Heart left ventricle (tissue), 13 donors: ENCODE results near the gene KCNJ16.

ENCODE experiments used
- POLR2A ChIP-seq, 2 donors: fragments of 450-650 bp; IDR thresholded peaks; one replicate each; pipeline ENCODE4 v1.6.1; 2017; ENCODE audit warnings: antibody characterized with exemption in 2 of 2, mild to moderate bottlenecking in 2 of 2, moderate library complexity in 2 of 2
- TF ChIP-seq, protein P1 (sequence below), 12 donors: fragments of 200-600 bp; sonication (generic) in 4 of 12; IDR thresholded peaks; one replicate each; pipeline versions ENCODE4 v1.5.0 to v1.8.0; 2018 to 2022; ENCODE audit warnings: antibody characterized with exemption in 12 of 12, mild to moderate bottlenecking in 5 of 12
- donor health status: ischemic (EF 13 %, LVEDD 7.1; RV severe dilation, severe dysfunction).
- donor health status: DM: no; HTN: yes; CAD: no.
- donor health status: DM: no; HTN: no; CAD: no.
- donor health status: ischemic (EF 25% LVEDD 6.9; RV normal size, moderate dysfunction).
- donor health status: ischemic (EF 25% LVEDD 5.7; RV mildly dilated, moderate dysfunction).
- donor health status: ischemic (EF 35%, LVEDD 5.7; RV mildly dilated, moderate dysfunction).
- donor health status: nonischemic (EF 11% LVEDD 7.7; RV severe dilation, severe dysfunction).
- donor health status: DM: yes; HTN: yes; CAD: no.
- donor health status: PGD.
- donor health status: ischemic (EF 29% LVEDD 5.4; RV normal size, mild dysfunction).
- donor health status: nonischemic (EF 23%, LVEDD 6.1; RV moderate dilation, normal function).

DNA sequence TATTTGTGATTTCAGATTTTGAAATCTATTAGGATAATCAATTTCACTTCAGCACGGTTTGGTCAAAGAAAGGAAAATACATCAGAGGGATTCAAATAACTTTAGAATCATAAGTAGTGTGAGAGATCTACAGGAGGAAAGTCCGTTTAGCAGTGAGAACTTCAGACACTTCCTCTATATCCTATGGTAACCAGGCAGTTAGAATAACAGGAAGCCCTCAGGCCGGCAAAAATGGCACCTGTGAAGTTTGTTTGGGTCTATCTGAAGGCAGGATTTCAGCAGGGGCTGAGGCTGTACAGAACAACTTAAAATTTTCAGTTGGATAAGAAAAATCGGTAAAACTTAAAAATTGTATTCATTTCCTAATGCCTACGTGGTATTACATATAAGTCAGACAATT lies 24.9 kb downstream of the KCNJ16 start:
- TF ChIP-seq, protein P1, sequence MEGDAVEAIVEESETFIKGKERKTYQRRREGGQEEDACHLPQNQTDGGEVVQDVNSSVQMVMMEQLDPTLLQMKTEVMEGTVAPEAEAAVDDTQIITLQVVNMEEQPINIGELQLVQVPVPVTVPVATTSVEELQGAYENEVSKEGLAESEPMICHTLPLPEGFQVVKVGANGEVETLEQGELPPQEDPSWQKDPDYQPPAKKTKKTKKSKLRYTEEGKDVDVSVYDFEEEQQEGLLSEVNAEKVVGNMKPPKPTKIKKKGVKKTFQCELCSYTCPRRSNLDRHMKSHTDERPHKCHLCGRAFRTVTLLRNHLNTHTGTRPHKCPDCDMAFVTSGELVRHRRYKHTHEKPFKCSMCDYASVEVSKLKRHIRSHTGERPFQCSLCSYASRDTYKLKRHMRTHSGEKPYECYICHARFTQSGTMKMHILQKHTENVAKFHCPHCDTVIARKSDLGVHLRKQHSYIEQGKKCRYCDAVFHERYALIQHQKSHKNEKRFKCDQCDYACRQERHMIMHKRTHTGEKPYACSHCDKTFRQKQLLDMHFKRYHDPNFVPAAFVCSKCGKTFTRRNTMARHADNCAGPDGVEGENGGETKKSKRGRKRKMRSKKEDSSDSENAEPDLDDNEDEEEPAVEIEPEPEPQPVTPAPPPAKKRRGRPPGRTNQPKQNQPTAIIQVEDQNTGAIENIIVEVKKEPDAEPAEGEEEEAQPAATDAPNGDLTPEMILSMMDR (IDR thresholded peaks at IDR 0.05), result no peak
- no peak for TF ChIP-seq POLR2A (IDR thresholded peaks at IDR 0.05)
